Fibroblast of lung (primary cell): ENCODE results near the gene CIZ1. TPM values are rescaled to one million over a fixed set of nuclear protein-coding genes. Genes with fewer than 3 reads are reported as not detected.

Source experiments
- DNase-seq, 2 donors: peaks; one replicate each; pipeline versions ENCODE4 v3.0.0 to v3.0.0-alpha.2; 2010; ENCODE audit warnings: low read depth in 2 of 2
- H2AFZ ChIP-seq: 2 replicates; pipeline ENCODE4 v1.5.1; 2012; ENCODE audit warnings: low read length, control low read depth, inconsistent platforms
- H3K27ac ChIP-seq: 2 replicates; pipeline ENCODE4 v1.5.1; 2011; ENCODE audit warnings: low read length, control low read depth; ENCODE audit not compliant: insufficient read depth
- H3K27me3 ChIP-seq: 2 replicates; pipeline ENCODE4 v1.5.1; 2011; ENCODE audit warnings: mild to moderate bottlenecking, low read length; ENCODE audit not compliant: control insufficient read depth, insufficient read depth
- H3K36me3 ChIP-seq: 2 replicates; pipeline ENCODE4 v1.5.1; 2011; ENCODE audit warnings: low read length; ENCODE audit not compliant: control insufficient read depth, insufficient read depth
- H3K4me1 ChIP-seq: 2 replicates; pipeline ENCODE4 v1.5.1; 2011; ENCODE audit warnings: low read length; ENCODE audit not compliant: control insufficient read depth, insufficient read depth; ENCODE audit errors: extremely low read depth
- H3K4me2 ChIP-seq: 2 replicates; pipeline ENCODE4 v1.5.1; 2011; ENCODE audit warnings: low read length, control low read depth; ENCODE audit not compliant: insufficient read depth; ENCODE audit errors: extremely low read depth
- H3K4me3 ChIP-seq, 4 experiments: fragments of 200-600 bp in 1 of 4; sonication (generic) in 1 of 4; replicated peaks in 1 of 4; 2 replicates each; pipeline ENCODE4 v1.5.1; 2011 to 2016; ENCODE audit warnings: low read length in 4 of 4, low read depth in 3 of 4, mild to moderate bottlenecking in 3 of 4, control low read depth in 2 of 4, inconsistent platforms in 1 of 4, mixed read lengths in 1 of 4; ENCODE audit not compliant: insufficient read depth in 1 of 4; ENCODE audit errors: control extremely low read depth in 1 of 4
- H3K79me2 ChIP-seq: 2 replicates; pipeline ENCODE4 v1.5.1; 2012; ENCODE audit warnings: mild to moderate bottlenecking, low read length, inconsistent platforms; ENCODE audit not compliant: control insufficient read depth, insufficient read depth
- H3K9ac ChIP-seq: 2 replicates; pipeline ENCODE4 v1.5.1; 2011; ENCODE audit warnings: mild to moderate bottlenecking, low read length, control low read depth; ENCODE audit not compliant: insufficient read depth
- H3K9me3 ChIP-seq: 2 replicates; pipeline ENCODE4 v1.5.1; 2012; ENCODE audit warnings: low read depth, low read length; ENCODE audit not compliant: control insufficient read depth, insufficient read depth
- H4K20me1 ChIP-seq: 2 replicates; pipeline ENCODE4 v1.5.1; 2011; ENCODE audit warnings: low read length; ENCODE audit not compliant: control insufficient read depth, insufficient read depth; ENCODE audit errors: extremely low read depth
- EZH2 ChIP-seq: IDR thresholded peaks from 2 replicates; pipeline ENCODE4 v1.5.1; 2012; ENCODE audit warnings: low read length, control low read depth, mild to moderate bottlenecking; ENCODE audit errors: missing control alignments
- polyA plus RNA-seq, 2 donors: library from polyadenylated mRNA; depleted of rRNA in 1 of 2; stranded (reverse) in 1 of 2; unstranded in 1 of 2; fragments of >200 nt; gene quantifications; 2 replicates each; pipeline ENCODE4 v1.2.1, GENCODE V29; 2011 to 2012; ENCODE audit warnings: missing spikeins in 1 of 2
- total RNA-seq: library from RNA; depleted of rRNA; stranded (reverse); fragments of >200 nt; gene quantifications from 2 replicates; pipeline ENCODE4 v1.2.1, GENCODE V29; 2014
- TF ChIP-seq, protein P1 (sequence below), 2 donors: IDR thresholded peaks in 1 of 2; conservative IDR thresholded peaks in 1 of 2; 1 replicate in 1 of 2; 2 replicates in 1 of 2; pipeline ENCODE4 v1.5.1; 2011 to 2012; ENCODE audit warnings: low read length in 2 of 2, control low read depth in 1 of 2, inconsistent platforms in 1 of 2, low read depth in 1 of 2, mild to moderate bottlenecking in 1 of 2

CIZ1 gene
- total and polyA plus RNA-seq, 2 donors (not counting 1 experiment from before 2014, with no cell fraction given): 26.1 to 27.2 TPM

GRCh38 chr9:128206484-128206883, 15.1 kb upstream of the CIZ1 start:
- H3K4me3 ChIP-seq: no peak overlapping the region
- no peak overlapping the region for H3K4me2 ChIP-seq
- no peak for TF ChIP-seq EZH2
- TF ChIP-seq, protein P1, sequence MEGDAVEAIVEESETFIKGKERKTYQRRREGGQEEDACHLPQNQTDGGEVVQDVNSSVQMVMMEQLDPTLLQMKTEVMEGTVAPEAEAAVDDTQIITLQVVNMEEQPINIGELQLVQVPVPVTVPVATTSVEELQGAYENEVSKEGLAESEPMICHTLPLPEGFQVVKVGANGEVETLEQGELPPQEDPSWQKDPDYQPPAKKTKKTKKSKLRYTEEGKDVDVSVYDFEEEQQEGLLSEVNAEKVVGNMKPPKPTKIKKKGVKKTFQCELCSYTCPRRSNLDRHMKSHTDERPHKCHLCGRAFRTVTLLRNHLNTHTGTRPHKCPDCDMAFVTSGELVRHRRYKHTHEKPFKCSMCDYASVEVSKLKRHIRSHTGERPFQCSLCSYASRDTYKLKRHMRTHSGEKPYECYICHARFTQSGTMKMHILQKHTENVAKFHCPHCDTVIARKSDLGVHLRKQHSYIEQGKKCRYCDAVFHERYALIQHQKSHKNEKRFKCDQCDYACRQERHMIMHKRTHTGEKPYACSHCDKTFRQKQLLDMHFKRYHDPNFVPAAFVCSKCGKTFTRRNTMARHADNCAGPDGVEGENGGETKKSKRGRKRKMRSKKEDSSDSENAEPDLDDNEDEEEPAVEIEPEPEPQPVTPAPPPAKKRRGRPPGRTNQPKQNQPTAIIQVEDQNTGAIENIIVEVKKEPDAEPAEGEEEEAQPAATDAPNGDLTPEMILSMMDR (conservative IDR thresholded peaks at IDR 0.05 in 1 of 2, IDR thresholded peaks at IDR 0.05 in 1 of 2; ENCODE audit: low read depth in 1 of 2, low read length in 2 of 2): no peak
- no peak overlapping the region for H2AFZ ChIP-seq
- no peaks in the 10 kb centered on the region for H4K20me1 ChIP-seq
- no peaks in the 10 kb centered on the region for H3K27me3 ChIP-seq
- DNase-seq: no peak
- H3K79me2 ChIP-seq: no peaks in the 10 kb centered on the region
- no peaks in the 10 kb centered on the region for H3K36me3 ChIP-seq
- H3K27ac ChIP-seq: no peak overlapping the region
- H3K9ac ChIP-seq: no peak overlapping the region
- H3K9me3 ChIP-seq: no peaks in the 10 kb centered on the region
- no peaks in the 10 kb centered on the region for H3K4me1 ChIP-seq

DNA sequence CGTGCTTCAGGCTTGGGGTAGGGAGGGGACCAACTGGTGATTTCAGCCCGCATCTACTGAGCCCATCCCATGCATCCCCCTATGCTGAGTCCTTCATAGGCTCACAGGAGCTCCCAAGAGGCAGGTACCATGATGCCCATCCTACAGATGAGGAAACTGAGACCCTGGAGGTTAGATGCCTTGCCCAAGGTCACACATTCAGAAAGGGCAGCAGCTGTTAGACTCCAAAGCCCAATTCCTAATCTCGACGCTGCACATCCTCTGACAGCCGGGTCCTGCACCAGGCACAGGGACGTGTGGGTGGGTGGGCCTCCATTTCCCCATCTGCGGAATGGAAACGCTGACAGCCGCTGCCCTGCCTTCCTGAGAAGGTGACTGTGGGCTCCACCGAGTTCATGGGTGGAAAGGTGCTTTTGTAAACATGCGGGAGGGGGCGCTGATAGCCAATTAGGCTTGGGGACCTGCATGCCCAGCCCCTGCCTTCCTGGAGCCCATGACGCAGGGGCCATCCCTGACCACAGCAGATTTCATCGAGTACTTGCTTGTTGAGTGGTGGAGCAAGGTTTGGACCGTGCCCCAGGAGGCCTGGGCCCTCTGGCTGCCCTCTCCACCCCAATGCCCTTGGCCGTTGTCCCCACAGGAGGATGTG, 14.0 kb upstream of the CIZ1 start:
- no peak overlapping the region for H3K4me2 ChIP-seq
- DNase-seq: no peak

DNA sequence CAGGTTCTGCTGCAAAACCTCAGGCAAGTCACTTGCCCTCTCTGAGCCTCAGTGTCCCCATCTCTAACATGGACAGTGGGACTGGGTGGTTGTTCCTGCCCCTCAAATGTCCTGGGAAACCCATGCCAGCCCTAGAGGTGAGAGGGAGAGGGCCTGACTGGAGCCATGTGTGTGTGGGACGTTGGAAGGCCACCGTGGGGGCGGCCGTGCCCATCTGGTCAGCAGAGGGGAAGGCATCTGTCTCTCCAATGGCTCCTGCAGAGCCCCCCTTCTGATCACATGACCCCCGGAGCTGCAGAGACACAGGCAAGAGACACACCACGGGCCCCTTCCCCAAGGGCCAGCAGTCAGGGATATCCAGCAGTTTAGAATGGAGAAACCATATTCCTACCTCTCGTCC, 13.5 kb upstream of the CIZ1 start:
- H3K27ac ChIP-seq: no peak overlapping the region
- TF ChIP-seq EZH2: no peak
- TF ChIP-seq, protein P1 (conservative IDR thresholded peaks at IDR 0.05 in 1 of 2, IDR thresholded peaks at IDR 0.05 in 1 of 2; ENCODE audit: low read depth in 1 of 2, low read length in 2 of 2): no peak
- H3K27me3 ChIP-seq: no peaks in the 10 kb centered on the region
- H2AFZ ChIP-seq: no peak overlapping the region
- peak overlapping the region; percentile 72 for H3K4me2 ChIP-seq
- peak overlapping the region in 1 of 4 experiments; percentile 73 for H3K4me3 ChIP-seq
- DNase-seq: no peak
- no peaks in the 10 kb centered on the region for H4K20me1 ChIP-seq
- no peaks in the 10 kb centered on the region for H3K36me3 ChIP-seq
- no peaks in the 10 kb centered on the region for H3K9me3 ChIP-seq
- no peak overlapping the region for H3K9ac ChIP-seq
- H3K4me1 ChIP-seq: no peaks in the 10 kb centered on the region
- H3K79me2 ChIP-seq: no peaks in the 10 kb centered on the region

More for the DNA sequence above, 14.0 kb upstream of the CIZ1 start:
- Histone ChIP-seq H2AFZ (no peak overlapping the region), H3K9me3 (no peaks in the 10 kb centered on the region), H4K20me1 (no peaks in the 10 kb centered on the region), H3K36me3 (no peaks in the 10 kb centered on the region), H3K4me3 (peak overlapping the region in 1 of 4 experiments; percentile 73), H3K9ac (no peak overlapping the region), H3K79me2 (no peaks in the 10 kb centered on the region), H3K4me1 (no peaks in the 10 kb centered on the region), H3K27me3 (no peaks in the 10 kb centered on the region), H3K27ac (no peak overlapping the region)
- TF ChIP-seq, protein P1 (conservative IDR thresholded peaks at IDR 0.05 in 1 of 2, IDR thresholded peaks at IDR 0.05 in 1 of 2; ENCODE audit: low read depth in 1 of 2, low read length in 2 of 2): no peak
- TF ChIP-seq EZH2: no peak
